GM21717 (cell line): ENCODE measurements around the gene CLEC7A.

Source experiments
- ATAC-seq: cut with Tn5 transposase; IDR thresholded peaks from one replicate; pipeline ENCODE4 v1.9.1; 2021; ENCODE audit warnings: mild to moderate bottlenecking, moderate library complexity; ENCODE audit not compliant: unreplicated experiment

CLEC7A gene

DNA sequence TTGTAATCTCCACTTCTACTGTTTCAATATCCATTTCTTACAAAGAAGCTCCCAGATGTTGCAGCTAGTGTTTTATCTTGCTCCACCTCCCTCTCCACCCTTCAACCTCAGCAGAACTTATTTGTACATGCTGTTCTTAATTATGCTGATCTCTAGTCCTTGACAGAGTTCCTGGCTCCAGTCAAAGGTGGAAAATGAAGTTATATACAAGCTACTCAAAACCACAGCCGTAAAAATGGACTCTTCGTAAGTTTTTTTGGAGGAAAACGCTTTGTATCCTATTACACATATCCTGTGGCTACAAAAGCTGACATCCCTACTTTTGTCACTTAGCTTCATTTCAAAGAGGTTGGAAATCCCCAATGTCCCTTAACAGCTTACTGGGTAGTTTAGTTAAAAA, 32.5 kb downstream of the CLEC7A start:
- no peak for ATAC-seq

DNA sequence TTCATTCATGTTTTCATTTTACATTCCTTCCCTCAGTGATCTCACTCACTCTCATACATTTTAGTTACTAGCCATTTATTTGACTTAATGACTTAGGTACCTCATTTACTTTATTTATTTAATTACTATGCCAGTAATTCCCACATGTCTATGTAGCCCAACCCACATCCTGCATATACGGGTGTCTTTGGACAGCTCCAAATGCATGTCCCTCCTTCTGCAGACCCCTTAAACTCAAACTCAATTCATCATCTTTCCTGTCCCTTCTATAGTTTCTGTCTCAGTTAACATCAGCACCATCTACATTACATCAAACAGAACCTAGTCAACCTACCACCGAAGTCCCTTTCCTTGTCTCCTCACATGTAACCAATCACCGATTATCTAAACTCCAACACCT, 34.0 kb downstream of the CLEC7A start:
- no peak for ATAC-seq

GRCh38 chr12:10094646-10095395, 35.2 kb downstream of the CLEC7A start:
- ATAC-seq, result no peak

- ATAC-seq, result no peak
Measured at GRCh38 chr12:10088955-10089900, 40.8 kb downstream of the CLEC7A start.

DNA sequence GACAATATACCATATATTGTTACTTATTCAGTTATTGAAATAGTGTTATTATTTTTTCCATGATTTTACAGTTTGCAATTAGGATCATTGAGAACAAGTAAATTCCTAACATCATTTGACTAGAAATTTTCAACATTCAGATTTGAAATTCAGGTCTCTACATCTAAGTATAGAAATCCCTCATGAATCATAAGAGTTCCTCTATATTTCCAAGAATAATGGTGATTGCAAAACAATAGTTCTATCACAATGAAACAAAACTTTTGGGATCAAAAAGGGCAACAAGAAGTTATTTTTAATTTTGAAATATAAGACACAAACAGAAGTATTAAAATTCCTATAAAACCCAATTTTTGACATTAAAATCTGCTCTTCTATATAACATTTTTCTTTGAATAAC, 42.0 kb downstream of the CLEC7A start:
- ATAC-seq, result no peak

DNA sequence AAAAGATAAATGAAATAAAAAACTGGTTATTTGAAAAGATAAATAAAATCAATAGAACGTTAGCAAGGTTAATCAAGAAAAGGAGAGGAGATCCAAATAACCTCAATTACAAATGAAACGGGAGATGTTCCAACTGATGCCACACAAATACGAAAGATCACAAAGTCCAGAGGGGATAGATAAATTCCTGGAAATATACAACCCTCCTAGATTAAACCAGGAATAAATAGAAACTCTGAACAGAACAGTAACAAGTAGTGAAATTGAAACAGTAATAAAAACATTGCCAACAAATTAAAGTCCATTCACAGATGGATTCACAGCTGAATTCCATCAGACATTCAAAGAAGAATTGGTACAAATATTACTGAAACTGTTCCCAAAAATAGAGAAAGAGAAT, 43.6 kb downstream of the CLEC7A start:
- no peak for ATAC-seq

- ATAC-seq, result no peak
Measured at GRCh38 chr12:10084733-10085132, 45.3 kb downstream of the CLEC7A start.

DNA sequence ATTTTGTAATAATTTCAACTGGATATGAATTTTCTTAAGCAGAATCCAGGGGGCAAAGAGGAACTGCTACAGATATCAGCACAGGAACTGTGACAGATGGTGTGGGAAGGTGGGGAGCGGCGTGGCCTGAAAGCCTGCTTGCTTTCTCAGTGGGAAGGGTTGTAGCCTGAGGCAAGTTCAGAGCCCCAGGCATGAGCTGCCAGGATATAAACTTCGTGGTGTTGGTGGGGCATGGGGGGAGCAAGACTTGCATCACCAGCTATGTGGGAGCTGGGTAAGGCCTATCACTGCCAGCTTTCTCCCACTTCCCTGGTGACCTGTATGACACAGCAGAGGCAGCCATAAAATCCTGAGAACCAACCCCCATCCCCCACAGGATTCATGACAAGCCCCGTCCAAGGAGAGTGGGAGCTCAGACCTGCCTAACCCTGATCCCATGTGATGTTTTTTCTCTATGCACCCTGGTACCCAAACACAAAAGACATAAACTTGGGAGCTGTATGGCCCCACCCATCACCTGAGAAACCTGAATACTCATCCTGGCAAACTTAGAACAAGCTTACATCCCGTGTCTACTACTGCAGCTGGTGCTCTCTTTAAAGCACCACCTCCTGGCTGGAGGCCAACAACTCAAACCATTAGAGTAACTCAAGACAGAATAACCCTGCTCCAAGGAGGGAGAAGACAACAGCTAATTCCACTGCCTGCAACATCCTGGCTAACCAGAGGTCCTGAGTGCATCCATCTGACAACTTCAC, 47.7 kb downstream of the CLEC7A start:
- ATAC-seq, result no peak

- no peak for ATAC-seq
Measured at GRCh38 chr12:10075451-10075850, 54.5 kb downstream of the CLEC7A start.

DNA sequence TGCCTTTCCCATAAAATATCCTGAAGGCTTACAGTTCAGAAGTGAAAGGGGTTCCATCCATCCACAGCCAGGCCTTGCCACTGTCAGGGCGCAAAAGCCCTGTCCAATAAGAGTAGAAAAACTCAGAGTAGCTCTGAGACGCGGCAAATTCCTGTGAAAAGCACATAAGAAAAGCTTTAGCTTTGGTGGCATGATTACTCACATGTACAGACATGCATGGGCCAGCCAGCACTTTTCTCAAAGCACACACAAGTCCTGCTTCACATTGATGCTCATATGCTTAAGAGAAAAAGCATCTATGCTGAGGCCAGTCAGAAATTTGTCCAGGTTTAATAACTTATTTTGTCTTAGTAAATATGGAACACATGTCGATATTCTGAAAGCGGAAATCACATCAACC, 56.7 kb downstream of the CLEC7A start:
- ATAC-seq, result no peak

DNA sequence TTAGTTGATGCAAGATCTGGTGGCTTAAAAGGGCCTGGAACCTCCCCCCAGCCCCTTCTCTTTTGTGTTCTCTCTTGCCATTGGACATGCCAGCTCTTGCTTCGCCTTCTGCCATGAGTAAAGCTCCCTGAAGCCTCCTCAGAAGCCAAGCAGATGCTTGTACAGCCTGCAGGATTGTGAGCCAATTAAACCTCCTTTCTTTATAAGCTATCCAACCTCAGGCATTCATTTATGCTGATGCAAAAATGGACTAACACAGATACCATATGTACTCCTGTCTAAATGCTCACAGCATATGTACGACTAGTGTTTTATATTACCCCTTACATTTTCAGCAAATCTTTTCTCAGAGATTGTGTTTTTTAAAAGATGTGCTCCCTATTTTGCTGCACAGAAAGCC, 57.9 kb downstream of the CLEC7A start:
- ATAC-seq, result no peak

GRCh38 chr12:10070380-10070779, 59.6 kb downstream of the CLEC7A start:
- no peak for ATAC-seq

- no peak for ATAC-seq
Measured at GRCh38 chr12:10069976-10070375, 60.0 kb downstream of the CLEC7A start.

DNA sequence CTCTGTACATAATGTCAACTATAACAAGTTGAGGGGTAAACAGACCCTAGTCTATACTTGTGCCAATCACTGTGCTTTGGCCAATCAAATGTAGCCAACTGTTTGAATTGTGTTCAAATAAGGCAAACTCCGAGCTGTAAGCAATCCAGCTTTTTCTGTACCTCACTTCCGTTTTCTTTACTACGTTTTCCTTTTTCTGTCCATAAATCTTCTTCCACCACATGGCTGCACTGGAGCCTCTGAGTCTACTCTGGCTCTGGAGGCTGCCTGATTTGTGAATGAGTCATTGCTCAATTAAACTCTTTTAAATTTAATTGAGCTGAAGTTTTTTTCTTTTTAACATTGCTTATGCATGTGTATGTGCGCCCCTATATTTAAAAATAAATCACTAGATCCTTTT, 60.9 kb downstream of the CLEC7A start:
- no peak for ATAC-seq

GRCh38 chr12:10068644-10069043, 61.4 kb downstream of the CLEC7A start:
- no peak for ATAC-seq

GRCh38 chr12:10067942-10068341, 62.1 kb downstream of the CLEC7A start:
- ATAC-seq, result no peak

- ATAC-seq, result no peak
Measured at GRCh38 chr12:10067264-10067663, 62.7 kb downstream of the CLEC7A start.
